ENCODE data around the gene PLEKHA6. TPM values are rescaled to one million over a fixed set of nuclear protein-coding genes. Genes with fewer than 3 reads are reported as not detected.
"Not testable (repeated sequence)": the region's sequence is repeated elsewhere in the genome, so short reads cannot be mapped to it uniquely, and the experiment has no call there.

The PLEKHA6 gene
- total RNA-seq, 1 donor from 2014 or later = 0.93 TPM

DNA sequence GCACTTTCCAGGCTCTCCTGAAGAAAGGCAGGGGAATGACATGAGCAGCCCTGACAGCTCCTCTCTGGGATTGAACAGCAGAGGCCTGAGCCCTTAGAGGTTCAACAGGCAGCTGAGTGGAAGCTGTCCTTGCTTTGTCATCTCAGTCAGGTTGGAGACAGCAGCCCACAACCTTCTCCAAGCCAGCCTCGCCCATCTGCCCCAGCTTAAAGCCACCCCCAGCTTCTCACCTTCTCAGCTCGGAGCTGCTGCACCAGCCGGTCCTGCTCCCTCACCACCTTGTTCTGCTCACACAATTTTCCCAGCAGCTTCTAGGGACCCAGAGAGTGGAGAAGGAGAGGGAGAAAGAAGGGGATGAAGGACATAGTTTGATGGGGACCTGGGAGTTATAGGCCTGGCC, 110.8 kb downstream of the PLEKHA6 start:
- no peak for DNase-seq (ENCODE audit: extremely low read depth, low read depth, low spot score)

GRCh38 chr1:204246876-204247275, 112.9 kb downstream of the PLEKHA6 start:
- no peak for DNase-seq (ENCODE audit: extremely low read depth, low read depth, low spot score)

DNA sequence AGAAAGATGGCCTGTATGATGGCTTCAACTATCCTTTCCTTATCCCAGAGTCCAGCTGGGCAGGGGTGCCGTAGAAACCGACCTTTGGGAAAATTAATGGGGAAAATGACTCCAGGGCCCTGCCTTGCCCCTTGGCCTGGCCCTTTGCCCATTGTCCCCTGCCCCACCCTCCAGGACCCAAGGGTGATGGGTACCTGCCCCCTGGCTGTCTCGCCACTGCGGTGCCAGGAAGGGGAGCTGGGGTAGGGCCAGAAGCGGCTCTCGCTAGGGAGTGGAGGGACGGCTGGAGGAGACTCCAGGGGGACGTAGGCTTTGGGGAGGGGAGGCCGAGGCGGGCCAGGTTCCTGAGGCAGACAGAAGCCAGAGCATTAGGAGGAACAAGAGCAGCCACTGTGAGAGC, 116.8 kb downstream of the PLEKHA6 start:
- no peak for DNase-seq (ENCODE audit: extremely low read depth, low read depth, low spot score)

DNA sequence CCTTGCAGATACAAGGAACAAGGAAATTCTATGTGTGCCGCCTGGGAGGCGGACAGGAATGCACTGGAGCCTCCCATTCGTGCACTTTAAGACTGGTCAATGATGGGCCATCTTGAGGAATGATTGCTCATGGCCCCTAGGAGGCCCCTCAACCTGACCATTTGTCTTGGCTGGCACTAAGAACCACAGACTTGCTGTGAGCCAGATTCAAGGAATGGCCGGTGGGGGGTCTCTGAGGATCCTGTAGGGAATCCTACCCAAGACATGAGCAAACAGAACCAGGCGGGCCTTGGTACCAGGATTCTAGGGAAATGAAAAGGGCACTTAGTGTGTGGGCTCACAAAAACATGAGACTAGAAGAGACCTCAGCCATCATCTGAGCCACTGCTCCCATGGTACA, 117.8 kb downstream of the PLEKHA6 start:
- DNase-seq (ENCODE audit: extremely low read depth, low read depth, low spot score) = no peak

DNA sequence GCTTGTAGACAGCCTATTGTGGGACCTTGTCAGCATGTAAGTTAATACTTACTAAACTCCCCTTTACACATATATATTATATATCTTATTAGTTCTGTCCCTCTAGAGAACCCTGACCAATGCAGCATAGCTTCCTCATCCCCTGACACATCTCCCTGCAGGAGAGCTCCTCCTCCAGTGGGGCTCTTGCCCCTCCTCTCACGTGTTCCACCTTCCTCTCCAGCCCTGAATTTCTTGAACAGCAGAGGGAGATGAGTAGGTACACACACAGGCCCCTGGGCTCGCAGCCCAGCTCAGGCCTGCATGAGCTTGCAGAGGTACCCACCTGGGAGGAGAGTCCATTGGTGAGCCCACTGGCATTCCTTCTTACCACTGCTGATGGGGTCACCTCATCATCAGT, 118.7 kb downstream of the PLEKHA6 start:
- no peak for DNase-seq (ENCODE audit: extremely low read depth, low read depth, low spot score)

DNA sequence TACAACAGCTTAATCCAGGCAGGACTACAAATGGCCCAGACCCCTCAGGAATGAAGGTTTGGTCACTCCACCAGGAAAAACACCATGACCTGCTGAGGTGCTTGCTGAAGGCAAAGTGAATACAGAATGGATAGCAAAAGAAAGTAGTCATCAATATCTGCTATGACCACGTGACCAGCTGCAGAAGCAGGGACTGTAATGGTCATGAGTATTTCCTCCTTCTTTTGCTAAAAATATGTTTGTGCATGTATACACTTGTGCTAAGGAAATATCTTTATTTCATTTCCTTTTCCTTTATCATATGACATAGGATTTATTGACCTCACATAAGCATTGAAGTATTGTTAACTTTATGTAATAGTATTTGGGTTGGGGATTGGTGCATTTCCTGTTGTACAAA, 119.5 kb downstream of the PLEKHA6 start:
- DNase-seq (ENCODE audit: extremely low read depth, low read depth, low spot score) = no peak

DNA sequence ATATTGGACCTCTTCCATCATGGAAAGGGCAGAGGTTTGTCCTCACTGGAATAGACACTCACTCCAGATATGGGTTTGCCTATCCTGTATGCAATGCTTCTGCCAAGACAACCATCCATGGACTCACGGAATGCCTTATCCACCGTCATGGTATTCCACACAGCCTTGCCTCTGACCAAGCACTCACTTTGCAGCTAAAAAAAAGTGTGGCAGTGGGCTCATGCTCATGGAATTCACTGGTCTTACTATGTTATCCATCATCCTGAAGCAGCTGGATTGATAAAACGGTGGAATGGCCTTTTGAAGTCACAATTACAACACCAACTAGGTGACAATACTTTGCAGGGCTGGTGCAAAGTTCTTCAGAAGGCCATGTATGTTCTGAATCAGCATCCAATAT, 120.3 kb downstream of the PLEKHA6 start:
- not testable (repeated sequence) for DNase-seq (ENCODE audit: extremely low read depth, low read depth, low spot score)

DNA sequence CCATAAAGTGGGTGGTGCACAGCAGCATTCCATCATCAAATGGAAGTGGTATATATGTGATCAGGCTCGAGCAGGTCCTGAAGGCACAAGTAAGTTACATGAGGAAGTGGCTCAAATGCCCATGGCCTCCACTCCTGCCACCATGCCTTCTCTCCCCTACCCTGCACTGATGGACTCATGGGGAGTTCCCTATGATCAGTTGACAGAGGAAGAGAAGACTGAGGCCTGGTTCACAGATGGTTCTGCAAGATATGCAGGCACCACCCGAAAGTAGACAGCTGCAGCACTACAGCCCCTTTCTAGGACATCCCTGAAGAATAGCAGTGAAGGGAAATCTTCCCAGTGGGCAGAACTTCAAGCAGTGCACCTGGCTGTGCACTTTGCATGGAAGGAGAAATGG, 121.2 kb downstream of the PLEKHA6 start:
- DNase-seq (ENCODE audit: extremely low read depth, low read depth, low spot score) = not testable (repeated sequence)

DNA sequence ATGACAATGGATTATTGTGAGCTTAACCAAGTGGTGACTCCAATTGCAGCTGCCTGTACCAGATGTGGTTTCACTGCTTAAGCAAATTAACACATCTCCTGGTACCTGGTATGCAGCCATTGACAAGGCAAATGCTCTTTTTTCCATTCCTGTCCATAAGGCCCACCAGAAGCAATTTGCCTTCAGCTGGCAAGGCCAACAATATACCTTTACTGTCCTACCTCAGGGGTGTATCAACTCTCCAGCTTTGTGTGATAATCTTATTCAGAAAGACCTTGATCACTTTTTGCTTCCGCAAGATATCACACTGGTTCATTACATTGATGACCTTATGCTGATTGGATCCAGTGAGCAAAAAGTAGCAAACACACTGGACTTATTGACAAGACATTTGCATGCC, 122.2 kb downstream of the PLEKHA6 start:
- not testable (repeated sequence) for DNase-seq (ENCODE audit: extremely low read depth, low read depth, low spot score)

GRCh38 chr1:204232526-204232925, 127.2 kb downstream of the PLEKHA6 start:
- no peak for DNase-seq (ENCODE audit: extremely low read depth, low read depth, low spot score)

DNA sequence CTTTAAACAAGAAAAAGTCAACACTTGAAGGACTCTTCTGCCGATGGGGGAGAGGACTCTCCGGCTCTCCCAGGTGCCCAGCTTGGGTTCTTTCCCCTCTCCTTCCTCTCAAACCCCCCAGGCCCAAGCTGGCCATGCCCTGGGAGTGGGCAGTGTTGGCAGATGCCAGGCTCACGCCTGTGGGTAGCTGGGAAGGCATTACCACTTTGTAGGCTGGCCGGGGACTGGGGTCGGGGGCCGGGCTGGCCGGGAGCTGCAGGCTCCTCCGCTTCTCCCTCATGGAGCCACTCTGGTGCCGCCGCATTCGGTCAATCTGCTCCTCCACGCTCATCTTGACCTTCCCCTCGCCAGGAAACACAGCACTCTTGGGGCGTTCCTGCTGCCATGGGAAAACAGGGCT, 129.5 kb downstream of the PLEKHA6 start:
- DNase-seq (ENCODE audit: extremely low read depth, low read depth, low spot score) = no peak

DNA sequence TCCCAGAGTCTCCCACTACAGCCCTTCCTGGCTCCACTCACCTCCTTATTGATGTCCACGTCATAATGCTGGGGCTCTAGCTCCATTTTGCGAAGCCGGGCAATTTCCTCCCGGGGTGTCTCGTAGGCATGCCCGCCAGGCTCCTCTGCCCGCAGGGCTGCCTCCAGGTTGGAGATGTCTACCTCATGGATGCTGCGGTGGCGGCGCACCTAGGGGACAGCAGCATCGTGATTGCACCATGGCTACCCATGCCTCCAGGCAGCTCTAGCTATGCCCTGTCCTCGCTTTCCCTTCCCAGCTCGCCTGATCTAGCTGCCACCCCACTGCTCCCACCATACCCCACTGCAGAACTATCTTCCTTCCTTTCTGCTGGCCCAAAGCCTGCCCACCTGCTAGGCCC, 130.8 kb downstream of the PLEKHA6 start:
- no peak for DNase-seq (ENCODE audit: extremely low read depth, low read depth, low spot score)

DNA sequence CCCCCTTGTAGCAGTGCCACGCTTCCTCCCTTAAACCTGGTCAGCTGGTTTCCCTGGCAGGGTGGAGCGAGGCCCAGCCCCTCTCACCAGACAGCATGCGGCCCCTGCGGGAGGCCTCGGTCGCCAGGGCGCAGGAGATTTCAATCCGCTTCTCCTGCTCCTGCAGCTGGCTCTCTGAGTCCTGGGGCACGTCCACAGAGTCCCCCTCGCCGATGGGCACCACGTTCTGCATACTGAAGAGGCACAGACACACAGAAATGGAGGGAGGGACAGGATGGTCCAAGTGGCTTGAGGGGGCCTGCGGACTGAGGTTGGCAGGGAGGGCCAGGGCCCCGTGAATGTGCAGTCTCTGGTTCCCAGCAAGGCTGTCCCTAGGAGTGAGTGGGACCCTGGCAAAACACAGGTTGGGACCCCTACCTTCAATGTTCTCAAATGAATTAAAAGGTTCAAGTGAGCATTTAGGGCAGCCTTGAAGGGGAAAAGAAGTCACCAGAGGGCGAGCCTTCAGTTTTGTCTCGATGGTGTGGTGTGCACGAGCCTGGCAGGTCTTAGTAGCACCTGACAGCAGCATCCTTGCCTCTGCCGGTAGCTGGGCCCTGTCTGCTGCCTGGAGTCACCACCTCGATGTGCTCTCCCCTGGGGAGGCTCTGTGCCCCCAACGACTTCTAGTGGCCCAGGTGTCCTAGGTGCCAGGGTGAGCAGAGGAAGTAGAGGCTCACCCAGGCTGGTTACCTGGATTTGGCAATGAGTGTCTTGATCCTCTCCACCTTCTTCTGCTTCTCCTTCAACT, 131.5 kb downstream of the PLEKHA6 start:
- no peak for DNase-seq (ENCODE audit: extremely low read depth, low read depth, low spot score)

- DNase-seq (ENCODE audit: extremely low read depth, low read depth, low spot score) = no peak
These were observed 132.4 kb downstream of the PLEKHA6 start for GRCh38 chr1:204227351-204227750.

DNA sequence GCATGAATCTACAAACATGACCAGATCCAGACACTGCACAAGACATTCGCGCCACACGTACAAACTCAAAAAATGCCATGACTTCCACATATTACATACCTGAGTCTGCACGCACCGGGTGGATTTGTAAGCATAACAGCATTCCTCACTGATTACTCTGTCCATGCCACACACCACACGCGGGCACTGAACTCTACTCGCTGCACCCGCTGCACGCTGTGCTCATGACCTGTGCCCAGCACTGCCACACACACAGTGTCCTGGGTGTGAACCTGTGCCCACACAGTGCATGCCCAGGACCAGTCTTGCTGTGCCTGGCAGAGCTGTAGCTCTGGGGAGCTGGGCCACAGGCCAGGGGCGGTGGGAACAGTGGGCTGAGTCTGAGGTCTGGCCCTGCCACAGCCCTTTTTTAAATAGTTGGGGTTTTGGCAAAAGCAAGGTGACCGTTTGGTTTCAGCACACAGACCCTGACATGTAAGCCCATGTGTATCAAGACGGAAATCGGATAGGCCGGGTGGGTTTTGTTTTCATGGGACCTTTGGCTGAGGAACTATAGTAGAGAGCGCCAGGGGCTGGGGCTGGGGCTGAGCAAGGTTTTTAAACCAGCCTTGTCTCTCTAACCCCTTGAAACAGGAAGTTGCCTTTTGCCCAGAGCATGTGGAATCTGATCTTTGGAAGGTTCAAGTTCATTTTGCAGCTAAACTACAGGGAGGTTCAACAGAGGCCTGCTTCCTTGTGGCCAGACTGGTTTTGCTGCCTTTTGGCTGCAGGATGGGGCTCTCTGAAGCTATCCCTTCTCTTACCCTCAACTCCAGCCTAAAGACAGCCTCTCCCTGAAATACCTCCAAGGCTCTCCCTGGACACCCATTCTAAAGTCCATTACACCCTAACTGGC, 133.6 kb downstream of the PLEKHA6 start:
- no peak for DNase-seq (ENCODE audit: extremely low read depth, low read depth, low spot score)

- no peak for DNase-seq (ENCODE audit: extremely low read depth, low read depth, low spot score)
These were observed 135.1 kb downstream of the PLEKHA6 start for GRCh38 chr1:204224655-204225054.

- no peak for DNase-seq (ENCODE audit: extremely low read depth, low read depth, low spot score)
These were observed 136.4 kb downstream of the PLEKHA6 start for GRCh38 chr1:204223129-204223860.

DNA sequence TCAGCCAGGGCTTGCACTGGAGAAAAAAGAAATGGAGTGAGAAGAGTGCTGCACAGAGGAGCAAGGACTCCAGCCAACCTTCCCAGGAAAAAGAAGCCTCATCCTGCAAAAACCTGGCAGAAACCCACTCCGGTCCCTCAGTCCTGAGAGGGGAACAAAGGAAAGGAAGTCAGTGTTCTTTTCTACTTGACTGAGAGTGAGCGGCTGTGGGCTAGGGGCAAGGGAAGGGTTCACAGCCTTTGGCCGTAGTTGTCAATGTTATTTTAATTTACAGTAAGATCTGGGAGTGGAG, 137.0 kb downstream of the PLEKHA6 start:
- DNase-seq (ENCODE audit: extremely low read depth, low read depth, low spot score) = no peak

GRCh38 chr1:204222006-204222763, 137.5 kb downstream of the PLEKHA6 start:
- no peak for DNase-seq (ENCODE audit: extremely low read depth, low read depth, low spot score)

DNA sequence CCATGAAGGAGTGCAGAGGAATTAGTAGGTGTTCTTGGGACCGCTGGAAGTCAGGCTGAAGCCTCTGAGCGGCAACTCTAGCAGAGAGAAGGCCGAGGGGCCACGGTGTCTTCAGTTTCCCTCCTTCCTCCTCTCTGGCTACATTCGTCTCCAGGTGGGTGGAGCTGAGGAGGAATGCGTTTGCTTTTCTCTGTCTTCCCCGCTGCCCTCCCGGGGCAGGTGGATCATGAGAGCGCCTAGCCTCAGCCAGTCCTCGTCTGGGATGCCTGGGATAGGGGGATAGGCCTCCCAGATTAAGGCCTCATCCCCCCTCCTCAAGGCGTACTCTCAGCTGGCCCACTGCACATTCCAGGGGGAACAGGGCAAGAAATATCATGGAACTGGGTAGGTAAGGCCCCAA, 138.5 kb downstream of the PLEKHA6 start:
- DNase-seq (ENCODE audit: extremely low read depth, low read depth, low spot score) = no peak
